Upper lobe of left lung (tissue), 4 donors: ENCODE results near the gene RNF208.

Experiments
- CTCF ChIP-seq, 6 experiments: fragments of 450-650 bp in 4 of 6; fragments of 200-600 bp in 2 of 6; sonication (generic) in 2 of 6; IDR thresholded peaks; one replicate each; pipeline ENCODE4 v1.5.1; 2016 to 2019; ENCODE audit warnings: antibody characterized with exemption in 6 of 6
- EP300 ChIP-seq, 4 donors: sonication (generic); formaldehyde crosslinking; IDR thresholded peaks; one replicate each; pipeline ENCODE4 v1.5.1; 2017; ENCODE audit warnings: antibody characterized with exemption in 4 of 4, control low read depth in 2 of 4
- POLR2A ChIP-seq, 4 donors: fragments of 450-650 bp; IDR thresholded peaks; one replicate each; pipeline ENCODE4 v1.5.1; 2016 to 2017; ENCODE audit warnings: antibody characterized with exemption in 4 of 4, mild to moderate bottlenecking in 2 of 4
- POLR2AphosphoS5 ChIP-seq, 2 donors: sonication (generic); formaldehyde crosslinking; IDR thresholded peaks; one replicate each; pipeline ENCODE4 v1.5.1; 2017; ENCODE audit warnings: antibody characterized with exemption in 2 of 2

GRCh38 chr9:137241490-137242268 lies 19.6 kb upstream of the RNF208 start:
- TF ChIP-seq CTCF (IDR thresholded peaks at IDR 0.05) (peak in 1 of 6 experiments; percentile 3), POLR2AphosphoS5 (IDR thresholded peaks at IDR 0.05) (no peak), EP300 (IDR thresholded peaks at IDR 0.05) (no peak), POLR2A (IDR thresholded peaks at IDR 0.05) (no peak)
